ENCODE results near the gene NR1D1. TPM values are rescaled to one million over a fixed set of nuclear protein-coding genes. Genes with fewer than 3 reads are reported as not detected.

The NR1D1 gene
- total RNA-seq, 1 donor from 2014 or later = 2.6 TPM

GRCh38 chr17:40112191-40112711 lies 11.9 kb upstream of the NR1D1 start:
- H3K27ac Mint-ChIP-seq (ENCODE audit: unreplicated experiment) = peak overlapping the region; percentile 97
- H3K9me3 Mint-ChIP-seq (ENCODE audit: unreplicated experiment) = no peaks in the 10 kb centered on the region
- no peaks in the 10 kb centered on the region for H3K36me3 Mint-ChIP-seq (ENCODE audit: low read depth, unreplicated experiment)
- peaks cover 59% of the 10 kb centered on the region for H3K4me1 Mint-ChIP-seq (ENCODE audit: unreplicated experiment)
- TF ChIP-seq CTCF (IDR thresholded peaks at IDR 0.05; ENCODE audit: unreplicated experiment) = no peak
- H3K4me3 Mint-ChIP-seq (ENCODE audit: unreplicated experiment) = peak overlapping the region; percentile 84
- H3K27me3 Mint-ChIP-seq (ENCODE audit: unreplicated experiment) = peaks cover 18% of the 10 kb centered on the region
- DNase-seq (ENCODE audit: low spot score) = no peak

GRCh38 chr17:40111221-40112128 lies 11.1 kb upstream of the NR1D1 start:
- Mint-ChIP-seq H3K4me3 (ENCODE audit: unreplicated experiment) (peak overlapping the region; percentile 84), H3K36me3 (ENCODE audit: low read depth, unreplicated experiment) (no peaks in the 10 kb centered on the region), H3K27ac (ENCODE audit: unreplicated experiment) (peak overlapping the region; percentile 97), H3K27me3 (ENCODE audit: unreplicated experiment) (peaks cover 18% of the 10 kb centered on the region), H3K9me3 (ENCODE audit: unreplicated experiment) (no peaks in the 10 kb centered on the region), H3K4me1 (ENCODE audit: unreplicated experiment) (peaks cover 67% of the 10 kb centered on the region)
- DNase-seq (ENCODE audit: low spot score) = peak; percentile 79
- TF ChIP-seq CTCF (IDR thresholded peaks at IDR 0.05; ENCODE audit: unreplicated experiment) = peak; percentile 23

GRCh38 chr17:40110026-40110845 lies 9.8 kb upstream of the NR1D1 start:
- peaks cover 18% of the 10 kb centered on the region for H3K27me3 Mint-ChIP-seq (ENCODE audit: unreplicated experiment)
- H3K27ac Mint-ChIP-seq (ENCODE audit: unreplicated experiment) = peak overlapping the region; percentile 55
- no peaks in the 10 kb centered on the region for H3K9me3 Mint-ChIP-seq (ENCODE audit: unreplicated experiment)
- H3K4me1 Mint-ChIP-seq (ENCODE audit: unreplicated experiment) = peaks cover 79% of the 10 kb centered on the region
- no peak overlapping the region for H3K4me3 Mint-ChIP-seq (ENCODE audit: unreplicated experiment)
- DNase-seq (ENCODE audit: low spot score) = no peak
- TF ChIP-seq CTCF (IDR thresholded peaks at IDR 0.05; ENCODE audit: unreplicated experiment) = no peak
- H3K36me3 Mint-ChIP-seq (ENCODE audit: low read depth, unreplicated experiment) = no peaks in the 10 kb centered on the region

- Mint-ChIP-seq H3K4me1 (ENCODE audit: unreplicated experiment) (peaks cover 89% of the 10 kb centered on the region), H3K9me3 (ENCODE audit: unreplicated experiment) (no peaks in the 10 kb centered on the region), H3K27me3 (ENCODE audit: unreplicated experiment) (peaks cover 24% of the 10 kb centered on the region), H3K27ac (ENCODE audit: unreplicated experiment) (peak overlapping the region; percentile 55), H3K4me3 (ENCODE audit: unreplicated experiment) (no peak overlapping the region), H3K36me3 (ENCODE audit: low read depth, unreplicated experiment) (no peaks in the 10 kb centered on the region)
- no peak for DNase-seq (ENCODE audit: low spot score)
- no peak for TF ChIP-seq CTCF (IDR thresholded peaks at IDR 0.05; ENCODE audit: unreplicated experiment)
Observed at GRCh38 chr17:40108970-40109824, 8.8 kb upstream of the NR1D1 start.
